ENCODE measurements around the gene HMCN1.

Gene HMCN1

GRCh38 chr1:185912504-185912903 is 178.3 kb downstream of the HMCN1 start:
- DNase-seq (ENCODE audit: low read depth) = no peak

- DNase-seq (ENCODE audit: low read depth) = no peak
Observed at GRCh38 chr1:185914089-185914488, 179.9 kb downstream of the HMCN1 start.

- no peak for DNase-seq (ENCODE audit: low read depth)
Observed at GRCh38 chr1:185916861-185917260, 182.7 kb downstream of the HMCN1 start.

GRCh38 chr1:185917646-185918045 is 183.5 kb downstream of the HMCN1 start:
- no peak for DNase-seq (ENCODE audit: low read depth)

GRCh38 chr1:185920602-185921001 is 186.4 kb downstream of the HMCN1 start:
- DNase-seq (ENCODE audit: low read depth) = no peak

- no peak for DNase-seq (ENCODE audit: low read depth)
Observed at GRCh38 chr1:185921636-185922035, 187.4 kb downstream of the HMCN1 start.

- DNase-seq (ENCODE audit: low read depth) = no peak
Observed at GRCh38 chr1:185926588-185926987, 192.4 kb downstream of the HMCN1 start.

GRCh38 chr1:185929776-185930175 is 195.6 kb downstream of the HMCN1 start:
- peak; percentile 41 for DNase-seq (ENCODE audit: low read depth)

- no peak for DNase-seq (ENCODE audit: low read depth)
Observed at GRCh38 chr1:185931438-185931837, 197.2 kb downstream of the HMCN1 start.

GRCh38 chr1:185933580-185933979 is 199.4 kb downstream of the HMCN1 start:
- DNase-seq (ENCODE audit: low read depth) = no peak

GRCh38 chr1:185934476-185935189 is 200.4 kb downstream of the HMCN1 start:
- no peak for DNase-seq (ENCODE audit: low read depth)

- DNase-seq (ENCODE audit: low read depth) = no peak
Observed at GRCh38 chr1:185935360-185935759, 201.2 kb downstream of the HMCN1 start.

- no peak for DNase-seq (ENCODE audit: low read depth)
Observed at GRCh38 chr1:185936641-185937040, 202.4 kb downstream of the HMCN1 start.

- no peak for DNase-seq (ENCODE audit: low read depth)
Observed at GRCh38 chr1:185938396-185938795, 204.2 kb downstream of the HMCN1 start.

- DNase-seq (ENCODE audit: low read depth) = no peak
Observed at GRCh38 chr1:185939142-185939541, 205.0 kb downstream of the HMCN1 start.

GRCh38 chr1:185942961-185943360 is 208.8 kb downstream of the HMCN1 start:
- no peak for DNase-seq (ENCODE audit: low read depth)

- DNase-seq (ENCODE audit: low read depth) = no peak
Observed at GRCh38 chr1:185956881-185957280, 222.7 kb downstream of the HMCN1 start.

- peak; percentile 35 for DNase-seq (ENCODE audit: low read depth)
Observed at GRCh38 chr1:185957441-185958363, 223.5 kb downstream of the HMCN1 start.

- DNase-seq (ENCODE audit: low read depth) = peak; percentile 79
Observed at GRCh38 chr1:185960422-185961321, 226.5 kb downstream of the HMCN1 start.

- no peak for DNase-seq (ENCODE audit: low read depth)
Observed at GRCh38 chr1:185961664-185962063, 227.5 kb downstream of the HMCN1 start.

GRCh38 chr1:185964946-185965345 is 230.8 kb downstream of the HMCN1 start:
- no peak for DNase-seq (ENCODE audit: low read depth)

GRCh38 chr1:185965870-185966269 is 231.7 kb downstream of the HMCN1 start:
- peak; percentile 53 for DNase-seq (ENCODE audit: low read depth)
